SK-N-SH (cell line): Measurements from ENCODE around the gene CACNA1D. TPM values are rescaled to one million over a fixed set of nuclear protein-coding genes. Genes with fewer than 3 reads are reported as not detected.

Source experiments
- CTCF ChIA-PET: fragments of 300-600, 350-600 bp; formaldehyde crosslinking; extraction: SDS; loops from one replicate; lab custom pipeline; 2021; lab: Yijun Ruan, JAX
- POLR2A ChIA-PET: fragments of 350-600 bp; sonication (Branson Sonifier 250); formaldehyde crosslinking; extraction: SDS; loops from one replicate; lab custom pipeline; 2020; ENCODE audit warnings: antibody characterized with exemption, inconsistent platforms; lab: Yijun Ruan, JAX
- DNase-seq: peaks from one replicate; pipeline ENCODE4 v3.0.0; 2012
- H2AFZ ChIP-seq: fragments of 200-600 bp; sonication (generic); 2 replicates; pipeline ENCODE4 v1.8.1; 2016; ENCODE audit warnings: antibody characterized with exemption, mild to moderate bottlenecking, low read depth
- H3F3A ChIP-seq: fragments of 200-600 bp; sonication (generic); replicated peaks from 2 replicates; pipeline ENCODE3; 2016; ENCODE audit warnings: antibody characterized with exemption, mild to moderate bottlenecking; ENCODE audit not compliant: insufficient read depth
- H3K27ac ChIP-seq, 2 experiments: fragments of 200-500 bp in 1 of 2; fragments of 200-600 bp in 1 of 2; sonication (Bioruptor generic) in 1 of 2; sonication (generic), shearing (Covaris generic) in 1 of 2; 2 replicates each; pipeline versions ENCODE4 v1.5.1 to v1.6.1; 2014 to 2016; ENCODE audit warnings: low read depth in 2 of 2, inconsistent platforms in 1 of 2, low read length in 1 of 2, mild to moderate bottlenecking in 1 of 2, mixed read lengths in 1 of 2
- H3K27me3 ChIP-seq: fragments of 200-600 bp; sonication (generic), shearing (Covaris generic); 2 replicates; pipeline ENCODE4 v1.6.1; 2016; ENCODE audit warnings: mixed run types; ENCODE audit not compliant: insufficient read depth
- H3K36me3 ChIP-seq, 2 experiments: fragments of 200-500 bp in 1 of 2; fragments of 200-600 bp in 1 of 2; sonication (Bioruptor generic) in 1 of 2; sonication (generic) in 1 of 2; replicated peaks in 1 of 2; 2 replicates each; pipeline versions ENCODE3 to v1.5.1; 2014 to 2016; ENCODE audit warnings: low read length in 1 of 2, mild to moderate bottlenecking in 1 of 2; ENCODE audit not compliant: insufficient read depth in 2 of 2, control insufficient read depth in 1 of 2
- H3K4me1 ChIP-seq, 2 experiments: fragments of 200-500 bp in 1 of 2; fragments of 200-600 bp in 1 of 2; sonication (Bioruptor generic) in 1 of 2; sonication (generic), shearing (Covaris generic) in 1 of 2; 2 replicates each; pipeline versions ENCODE4 v1.5.1 to v1.6.1; 2014 to 2016; ENCODE audit warnings: low read depth in 1 of 2, low read length in 1 of 2, mixed run types in 1 of 2; ENCODE audit not compliant: insufficient read depth in 2 of 2, control insufficient read depth in 1 of 2
- H3K4me2 ChIP-seq: fragments of 200-600 bp; sonication (generic), shearing (Covaris generic); 2 replicates; pipeline ENCODE4 v1.6.1; 2017; ENCODE audit warnings: mixed run types
- H3K4me3 ChIP-seq, 2 experiments: fragments of 200-500 bp in 1 of 2; fragments of 200-600 bp in 1 of 2; sonication (Bioruptor generic) in 1 of 2; sonication (generic), shearing (Covaris generic) in 1 of 2; 2 replicates each; pipeline versions ENCODE4 v1.5.1 to v1.8.1; 2014 to 2016; ENCODE audit warnings: low read depth in 2 of 2, inconsistent platforms in 1 of 2, low read length in 1 of 2, mild to moderate bottlenecking in 1 of 2, mixed read lengths in 1 of 2, moderate library complexity in 1 of 2
- H3K79me2 ChIP-seq: fragments of 200-600 bp; sonication (generic); 2 replicates; pipeline ENCODE4 v1.8.1; 2017; ENCODE audit warnings: mild to moderate bottlenecking; ENCODE audit not compliant: insufficient read depth
- H3K9ac ChIP-seq: fragments of 200-600 bp; sonication (generic); 2 replicates; pipeline ENCODE4 v1.6.1; 2017; ENCODE audit warnings: mixed run types
- H3K9me2 ChIP-seq: fragments of 200-600 bp; sonication (generic); 2 replicates; pipeline ENCODE4 v1.6.1; 2017; ENCODE audit warnings: mixed run types
- H3K9me3 ChIP-seq: fragments of 200-600 bp; sonication (generic); 2 replicates; pipeline ENCODE4 v1.6.1; 2017; ENCODE audit warnings: mixed run types, mild to moderate bottlenecking, moderate library complexity
- H4K20me1 ChIP-seq: fragments of 200-600 bp; sonication (generic); 2 replicates; pipeline ENCODE4 v1.6.1; 2017; ENCODE audit warnings: mild to moderate bottlenecking, mixed run types; ENCODE audit not compliant: insufficient read depth
- CHD2 ChIP-seq: fragments of 150-350 bp; IDR thresholded peaks from 2 replicates; pipeline ENCODE4 v1.6.1; 2018; ENCODE audit warnings: low read length; ENCODE audit not compliant: partially characterized antibody
- GABPA ChIP-seq: IDR thresholded peaks from 2 replicates; pipeline ENCODE4 v1.4.0; 2012; ENCODE audit warnings: low read depth, mild to moderate bottlenecking
- JUND ChIP-seq: IDR thresholded peaks from 2 replicates; pipeline ENCODE4 v1.4.0; 2012
- MXI1 ChIP-seq: IDR thresholded peaks from 2 replicates; pipeline ENCODE4 v1.6.1; 2012; ENCODE audit warnings: mild to moderate bottlenecking, low read depth, low read length, improper control_type of control experiment
- RXRA ChIP-seq: IDR thresholded peaks from 2 replicates; pipeline ENCODE4 v1.4.0; 2012; ENCODE audit warnings: low read depth, mild to moderate bottlenecking, borderline replicate concordance
- SIN3A ChIP-seq: IDR thresholded peaks from 2 replicates; pipeline ENCODE4 v1.6.1; 2012; ENCODE audit warnings: low read depth, mild to moderate bottlenecking, low read length, moderate library complexity, borderline replicate concordance
- TCF12 ChIP-seq: IDR thresholded peaks from 2 replicates; pipeline ENCODE4 v1.4.0; 2012
- TEAD4 ChIP-seq: IDR thresholded peaks from 2 replicates; pipeline ENCODE4 v1.4.0; 2012; ENCODE audit warnings: mild to moderate bottlenecking, borderline replicate concordance; ENCODE audit not compliant: insufficient read depth
- YY1 ChIP-seq: IDR thresholded peaks from 2 replicates; pipeline ENCODE4 v1.4.0; 2012; ENCODE audit warnings: low read depth, mild to moderate bottlenecking
- WGBS: methylation state at CpG from one replicate; pipeline ENCODE4 v1.1.6; 2017; ENCODE audit warnings: low lambda C conversion rate; 5-methylcytosine and 5-hydroxymethylcytosine counted together
- polyA plus RNA-seq, 3 experiments: library from polyadenylated mRNA; depleted of rRNA; stranded (reverse); fragments of >200 nt; gene quantifications; 2 replicates each; pipeline ENCODE4 v1.2.3, GENCODE V29; 2012
- TF ChIP-seq, protein P1 (sequence below): fragments of 150-350 bp; IDR thresholded peaks from 2 replicates; pipeline ENCODE4 v1.6.1; 2017; ENCODE audit warnings: antibody characterized with exemption, low read length, low read depth, borderline replicate concordance
- TF ChIP-seq, protein P2 (sequence below): fragments of 200-600 bp; sonication (generic); IDR thresholded peaks from 2 replicates; pipeline ENCODE4 v1.6.1; 2017; ENCODE audit warnings: antibody characterized with exemption, mild to moderate bottlenecking, moderate library complexity

The CACNA1D gene
- polyA plus RNA-seq, 1 of the 3 experiments (the other 2 are of a cell fraction): 0.12 TPM

DNA sequence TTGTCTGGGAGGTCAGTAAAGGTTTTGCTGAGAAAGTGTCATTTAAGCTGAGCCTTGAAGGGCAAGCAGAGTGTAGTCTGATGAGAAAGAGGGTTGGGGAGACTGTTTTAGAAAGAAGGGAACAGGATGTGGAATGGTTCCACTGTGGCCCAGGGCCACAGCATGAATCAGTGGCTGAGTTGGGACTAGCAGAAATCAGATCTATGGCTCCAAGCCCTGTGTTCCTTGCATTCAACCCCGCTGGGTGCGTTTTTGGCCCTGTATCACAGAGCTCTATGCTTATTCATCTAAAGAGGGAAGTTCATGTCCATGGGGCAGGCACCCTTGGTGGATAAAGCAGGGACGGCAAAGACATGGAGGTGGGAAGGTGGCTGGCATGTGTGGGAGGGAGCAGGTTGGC lies 151.3 kb downstream of the CACNA1D start (continued):
- TF ChIP-seq, protein P1, sequence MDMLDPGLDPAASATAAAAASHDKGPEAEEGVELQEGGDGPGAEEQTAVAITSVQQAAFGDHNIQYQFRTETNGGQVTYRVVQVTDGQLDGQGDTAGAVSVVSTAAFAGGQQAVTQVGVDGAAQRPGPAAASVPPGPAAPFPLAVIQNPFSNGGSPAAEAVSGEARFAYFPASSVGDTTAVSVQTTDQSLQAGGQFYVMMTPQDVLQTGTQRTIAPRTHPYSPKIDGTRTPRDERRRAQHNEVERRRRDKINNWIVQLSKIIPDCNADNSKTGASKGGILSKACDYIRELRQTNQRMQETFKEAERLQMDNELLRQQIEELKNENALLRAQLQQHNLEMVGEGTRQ: no peak
- TF ChIP-seq, protein P2, sequence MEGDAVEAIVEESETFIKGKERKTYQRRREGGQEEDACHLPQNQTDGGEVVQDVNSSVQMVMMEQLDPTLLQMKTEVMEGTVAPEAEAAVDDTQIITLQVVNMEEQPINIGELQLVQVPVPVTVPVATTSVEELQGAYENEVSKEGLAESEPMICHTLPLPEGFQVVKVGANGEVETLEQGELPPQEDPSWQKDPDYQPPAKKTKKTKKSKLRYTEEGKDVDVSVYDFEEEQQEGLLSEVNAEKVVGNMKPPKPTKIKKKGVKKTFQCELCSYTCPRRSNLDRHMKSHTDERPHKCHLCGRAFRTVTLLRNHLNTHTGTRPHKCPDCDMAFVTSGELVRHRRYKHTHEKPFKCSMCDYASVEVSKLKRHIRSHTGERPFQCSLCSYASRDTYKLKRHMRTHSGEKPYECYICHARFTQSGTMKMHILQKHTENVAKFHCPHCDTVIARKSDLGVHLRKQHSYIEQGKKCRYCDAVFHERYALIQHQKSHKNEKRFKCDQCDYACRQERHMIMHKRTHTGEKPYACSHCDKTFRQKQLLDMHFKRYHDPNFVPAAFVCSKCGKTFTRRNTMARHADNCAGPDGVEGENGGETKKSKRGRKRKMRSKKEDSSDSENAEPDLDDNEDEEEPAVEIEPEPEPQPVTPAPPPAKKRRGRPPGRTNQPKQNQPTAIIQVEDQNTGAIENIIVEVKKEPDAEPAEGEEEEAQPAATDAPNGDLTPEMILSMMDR: no peak
- TF ChIP-seq TEAD4 (no peak), JUND (no peak), YY1 (no peak), GABPA (no peak)

DNA sequence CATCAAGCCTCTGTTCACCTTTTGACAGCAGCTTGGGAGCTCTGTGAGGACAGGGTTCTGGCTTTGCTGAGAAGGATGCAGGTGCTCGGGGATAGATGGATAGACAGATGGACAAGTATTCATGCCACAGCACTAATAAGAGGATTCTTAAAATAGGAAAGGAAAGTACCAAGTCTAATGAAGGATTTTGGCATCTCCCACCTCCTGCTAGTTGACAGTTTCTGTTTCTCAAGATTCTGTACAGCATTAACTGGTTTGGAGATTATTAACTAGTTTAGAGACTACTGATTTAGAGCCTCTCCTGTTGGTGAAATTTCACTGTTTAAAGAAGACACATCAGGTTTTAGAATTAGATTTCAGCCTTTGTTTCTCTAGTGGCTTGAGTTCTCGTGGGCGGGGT lies 152.3 kb downstream of the CACNA1D start:
- Histone ChIP-seq H2AFZ (no peak overlapping the region), H3K4me3 (no peak overlapping the region), H3K27me3 (no peaks in the 10 kb centered on the region), H3K9me3 (no peaks in the 10 kb centered on the region), H3K4me1 (peaks cover 0 to 8% of the 10 kb centered on the region in 2 experiments; a peak in 1 of 4 replicates)
- ChIA-PET POLR2A (no interaction called here), CTCF (interaction anchor here (0.6 to 1.4 kb wide), 3 partner anchors 13 to 90 kb away, joined by 3 to 6 read pairs (median 5); no protein-coding TSS in a partner anchor)
- TF ChIP-seq TCF12 (no peak), CHD2 (no peak), YY1 (no peak), RXRA (no peak)
- TF ChIP-seq, protein P1: no peak
- TF ChIP-seq, all 33 proteins: peak for 0
- Histone ChIP-seq H3K36me3 (no peaks in the 10 kb centered on the region), H3K27ac (no peak overlapping the region), H3K4me2 (no peak overlapping the region), H4K20me1 (no peaks in the 10 kb centered on the region), H3K9ac (no peak overlapping the region), H3F3A (no peaks in the 10 kb centered on the region), H3K9me2 (no peaks in the 10 kb centered on the region), H3K79me2 (no peaks in the 10 kb centered on the region)
- WGBS: 42% methylated on average over 3 of the region's 3 CpGs
- no peak for DNase-seq

DNA sequence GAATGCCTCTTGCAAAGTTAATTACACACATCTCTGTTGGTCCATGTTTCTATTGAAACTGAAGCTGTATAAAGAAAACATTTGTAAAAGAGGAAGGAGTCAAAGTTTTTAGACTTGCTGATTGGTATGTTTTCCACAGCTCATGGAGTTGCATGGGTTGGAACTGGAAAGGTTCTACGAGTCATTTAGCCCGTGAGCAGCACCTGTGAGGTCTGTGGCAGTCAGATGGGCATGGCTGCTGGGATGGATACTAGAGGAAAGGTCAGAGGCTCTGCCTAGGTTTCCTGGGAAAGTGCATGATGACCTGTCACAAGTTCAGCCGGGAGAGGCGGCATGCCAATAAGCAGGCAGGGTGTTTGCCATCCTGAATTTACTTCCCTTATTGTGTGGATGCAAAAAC lies 155.4 kb downstream of the CACNA1D start:
- CTCF ChIA-PET: no interaction called here
- DNase-seq: no peak

More for the DNA sequence above, 155.4 kb downstream of the CACNA1D start:
- no peaks in the 10 kb centered on the region for H3K36me3 ChIP-seq
- no peaks in the 10 kb centered on the region for H3K9me3 ChIP-seq
- H3K27ac ChIP-seq: no peak overlapping the region
- H3K9me2 ChIP-seq: no peaks in the 10 kb centered on the region
- peaks cover 0 to 12% of the 10 kb centered on the region in 2 experiments; a peak in 1 of 4 replicates for H3K4me1 ChIP-seq
- no peak overlapping the region for H2AFZ ChIP-seq
- POLR2A ChIA-PET: no interaction called here
- no peak overlapping the region for H3K9ac ChIP-seq
- no peaks in the 10 kb centered on the region for H3F3A ChIP-seq
- TF ChIP-seq SIN3A (no peak), MXI1 (no peak)
- TF ChIP-seq, protein P1: no peak
- no peaks in the 10 kb centered on the region for H3K79me2 ChIP-seq
- WGBS: 60% methylated on average over 4 of the region's 4 CpGs
- H3K27me3 ChIP-seq: no peaks in the 10 kb centered on the region
- no peaks in the 10 kb centered on the region for H4K20me1 ChIP-seq
- H3K4me2 ChIP-seq: no peak overlapping the region
- no peak overlapping the region for H3K4me3 ChIP-seq
